Muscle layer of colon (tissue), 2 donors: ENCODE measurements around the gene PLEKHA4.
"Not testable (repeated sequence)": the region's sequence is repeated elsewhere in the genome, so short reads cannot be mapped to it uniquely, and the experiment has no call there.

Source experiments
- H3K27ac ChIP-seq: one replicate; pipeline ENCODE4 v1.7.0; 2013; ENCODE audit warnings: low read depth, mild to moderate bottlenecking, low read length, moderate library complexity
- H3K27me3 ChIP-seq, 2 donors: one replicate each; pipeline ENCODE4 v1.7.0; 2013; ENCODE audit warnings: low read length in 2 of 2, mild to moderate bottlenecking in 2 of 2; ENCODE audit not compliant: insufficient read depth in 2 of 2, control insufficient read depth in 1 of 2
- H3K36me3 ChIP-seq: one replicate; pipeline ENCODE4 v1.7.0; 2013; ENCODE audit warnings: mild to moderate bottlenecking, low read length; ENCODE audit not compliant: insufficient read depth
- H3K4me1 ChIP-seq: one replicate; pipeline ENCODE4 v1.7.0; 2013; ENCODE audit warnings: mild to moderate bottlenecking, low read length; ENCODE audit not compliant: insufficient read depth
- H3K4me3 ChIP-seq, 2 donors: one replicate each; pipeline ENCODE4 v1.7.0; 2013; ENCODE audit warnings: low read length in 2 of 2, low read depth in 1 of 2, mild to moderate bottlenecking in 1 of 2, moderate library complexity in 1 of 2
- H3K9ac ChIP-seq: one replicate; pipeline ENCODE4 v1.7.0; 2013; ENCODE audit warnings: low read length
- H3K9me3 ChIP-seq: one replicate; pipeline ENCODE4 v1.7.0; 2013; ENCODE audit warnings: mild to moderate bottlenecking, low read length
- donor health status: abdominal sarcoma.
- donor health status: Adenocarcinoma of cecum.

Gene PLEKHA4

GRCh38 chr19:48881741-48882657 lies 13.6 kb upstream of the PLEKHA4 start:
- Histone ChIP-seq H3K9ac (no peak overlapping the region), H3K36me3 (no peaks in the 10 kb centered on the region), H3K4me1 (no peaks in the 10 kb centered on the region), H3K27ac (no peak overlapping the region), H3K4me3 (no peak overlapping the region), H3K9me3 (no peaks in the 10 kb centered on the region), H3K27me3 (no peaks in the 10 kb centered on the region)

- peaks cover 18% of the 10 kb centered on the region for H3K36me3 ChIP-seq
- H3K4me1 ChIP-seq, result peaks cover 13% of the 10 kb centered on the region
Measured at GRCh38 chr19:48879696-48880095, 11.3 kb upstream of the PLEKHA4 start.

DNA sequence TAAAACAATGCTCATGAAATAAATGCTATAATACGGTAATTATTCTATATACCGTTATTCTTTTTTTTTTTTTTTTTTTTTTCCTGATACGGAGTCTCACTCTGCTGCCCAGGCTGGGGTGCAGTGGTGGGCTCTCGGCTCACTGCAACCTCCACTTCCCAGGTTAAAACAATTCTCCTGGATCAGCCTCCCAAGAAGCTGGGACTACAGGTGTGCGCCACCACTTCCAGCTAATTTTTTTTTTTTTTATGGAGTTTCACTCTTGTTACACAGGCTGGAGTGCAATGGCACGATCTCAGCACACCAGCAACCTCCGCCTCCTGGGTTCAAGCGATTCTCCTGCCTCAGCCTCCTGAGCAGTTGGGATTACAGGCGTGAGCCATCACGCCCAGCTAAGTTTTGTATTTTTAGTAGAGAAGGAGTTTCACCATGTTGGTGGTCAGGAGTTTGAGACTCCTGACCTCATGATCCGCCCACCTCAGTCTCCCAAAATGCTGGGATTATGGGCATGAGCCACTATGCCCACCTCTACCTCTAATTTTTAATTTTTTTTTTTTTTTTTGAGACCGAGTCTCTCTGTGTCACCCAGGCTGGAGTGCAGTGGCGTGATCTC lies 10.7 kb upstream of the PLEKHA4 start:
- no peak overlapping the region for H3K27ac ChIP-seq
- H3K4me3 ChIP-seq, result no peak overlapping the region
- peaks cover 16% of the 10 kb centered on the region for H3K4me1 ChIP-seq
- H3K9me3 ChIP-seq, result no peaks in the 10 kb centered on the region
- peaks cover 21% of the 10 kb centered on the region for H3K36me3 ChIP-seq
- H3K27me3 ChIP-seq, result no peaks in the 10 kb centered on the region
- no peak overlapping the region for H3K9ac ChIP-seq

More at GRCh38 chr19:48879696-48880095, 11.3 kb upstream of the PLEKHA4 start:
- not testable (repeated sequence) for H3K9ac ChIP-seq, H3K9me3 ChIP-seq, H3K27me3 ChIP-seq, H3K4me3 ChIP-seq, H3K27ac ChIP-seq

- H3K27me3 ChIP-seq, result no peaks in the 10 kb centered on the region
- no peaks in the 10 kb centered on the region for H3K9me3 ChIP-seq
- peaks cover 23% of the 10 kb centered on the region for H3K4me1 ChIP-seq
- H3K9ac ChIP-seq, result no peak overlapping the region
- H3K4me3 ChIP-seq, result no peak overlapping the region
- no peak overlapping the region for H3K27ac ChIP-seq
- H3K36me3 ChIP-seq, result peaks cover 28% of the 10 kb centered on the region
Measured at GRCh38 chr19:48878196-48879024, 10.0 kb upstream of the PLEKHA4 start.

- H3K4me3 ChIP-seq, result no peak overlapping the region
- H3K27ac ChIP-seq, result no peak overlapping the region
- no peak overlapping the region for H3K9ac ChIP-seq
- no peaks in the 10 kb centered on the region for H3K27me3 ChIP-seq
- peaks cover 30% of the 10 kb centered on the region for H3K36me3 ChIP-seq
- H3K4me1 ChIP-seq, result peaks cover 23% of the 10 kb centered on the region
- no peaks in the 10 kb centered on the region for H3K9me3 ChIP-seq
Measured at GRCh38 chr19:48877855-48878195, 9.4 kb upstream of the PLEKHA4 start.

GRCh38 chr19:48876043-48876981 lies 7.9 kb upstream of the PLEKHA4 start:
- Histone ChIP-seq H3K4me1 (peaks cover 23% of the 10 kb centered on the region), H3K36me3 (peaks cover 30% of the 10 kb centered on the region), H3K27ac (peak overlapping the region; percentile 55), H3K4me3 (peak overlapping the region; percentile 99)
- H3K9me3 ChIP-seq, H3K9ac ChIP-seq, H3K27me3 ChIP-seq: not testable (repeated sequence)

- peaks cover 23% of the 10 kb centered on the region for H3K4me1 ChIP-seq
- H3K36me3 ChIP-seq, result peaks cover 30% of the 10 kb centered on the region
- H3K9ac ChIP-seq, result peak overlapping the region; percentile 100
- no peaks in the 10 kb centered on the region for H3K9me3 ChIP-seq
- peak overlapping the region; percentile 99 for H3K4me3 ChIP-seq
- peak overlapping the region; percentile 100 for H3K27ac ChIP-seq
- H3K27me3 ChIP-seq, result no peaks in the 10 kb centered on the region
Measured at GRCh38 chr19:48874303-48875135, 6.1 kb upstream of the PLEKHA4 start.

DNA sequence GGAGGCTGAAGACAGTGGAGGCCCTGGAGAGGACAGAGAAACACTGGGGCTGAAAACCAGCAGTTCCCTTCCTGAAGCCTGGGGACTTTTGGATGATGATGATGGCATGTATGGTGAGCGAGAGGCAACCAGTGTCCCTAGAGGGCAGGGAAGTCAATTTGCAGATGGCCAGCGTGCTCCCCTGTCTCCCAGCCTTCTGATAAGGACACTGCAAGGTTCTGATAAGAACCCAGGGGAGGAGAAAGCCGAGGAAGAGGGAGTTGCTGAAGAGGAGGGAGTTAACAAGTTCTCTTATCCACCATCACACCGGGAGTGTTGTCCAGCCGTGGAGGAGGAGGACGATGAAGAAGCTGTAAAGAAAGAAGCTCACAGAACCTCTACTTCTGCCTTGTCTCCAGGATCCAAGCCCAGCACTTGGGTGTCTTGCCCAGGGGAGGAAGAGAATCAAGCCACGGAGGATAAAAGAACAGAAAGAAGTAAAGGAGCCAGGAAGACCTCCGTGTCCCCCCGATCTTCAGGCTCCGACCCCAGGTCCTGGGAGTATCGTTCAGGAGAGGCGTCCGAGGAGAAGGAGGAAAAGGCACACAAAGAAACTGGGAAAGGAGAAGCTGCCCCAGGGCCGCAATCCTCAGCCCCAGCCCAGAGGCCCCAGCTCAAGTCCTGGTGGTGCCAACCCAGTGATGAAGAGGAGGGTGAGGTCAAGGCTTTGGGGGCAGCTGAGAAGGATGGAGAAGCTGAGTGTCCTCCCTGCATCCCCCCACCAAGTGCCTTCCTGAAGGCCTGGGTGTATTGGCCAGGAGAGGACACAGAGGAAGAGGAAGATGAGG lies 5.3 kb upstream of the PLEKHA4 start:
- Histone ChIP-seq H3K4me1 (peaks cover 25% of the 10 kb centered on the region), H3K27me3 (no peaks in the 10 kb centered on the region), H3K9ac (peak overlapping the region; percentile 100), H3K9me3 (no peaks in the 10 kb centered on the region), H3K4me3 (peak overlapping the region; percentile 99), H3K27ac (peak overlapping the region; percentile 100), H3K36me3 (peaks cover 30% of the 10 kb centered on the region)

- Histone ChIP-seq H3K9ac (peak overlapping the region; percentile 100), H3K27ac (peak overlapping the region; percentile 100), H3K4me3 (peak overlapping the region; percentile 99), H3K27me3 (no peaks in the 10 kb centered on the region), H3K4me1 (peaks cover 32% of the 10 kb centered on the region), H3K9me3 (no peaks in the 10 kb centered on the region), H3K36me3 (peaks cover 30% of the 10 kb centered on the region)
Measured at GRCh38 chr19:48872884-48873475, 4.6 kb upstream of the PLEKHA4 start.
